ENCODE results near the gene LUZP2.

Gene LUZP2

DNA sequence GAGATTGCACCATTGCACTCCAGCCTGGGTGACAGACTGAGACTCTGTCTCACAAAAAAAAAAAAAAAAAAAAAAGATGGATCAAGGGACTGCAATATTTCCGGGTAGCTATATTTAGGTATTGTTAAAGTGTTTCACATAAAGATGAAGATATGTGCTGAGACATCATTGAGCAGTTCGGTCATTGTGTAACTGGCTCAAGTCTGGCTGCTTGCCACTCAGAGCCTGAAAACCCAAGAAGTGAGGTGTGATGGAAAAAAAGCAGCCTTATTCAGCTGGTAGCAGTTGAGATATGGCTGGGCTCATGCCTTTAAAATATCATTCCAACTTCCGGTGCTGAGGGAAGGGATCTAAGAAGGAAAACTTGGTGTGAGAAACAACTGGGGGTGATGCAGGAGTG, 46.9 kb downstream of the LUZP2 start:
- Histone ChIP-seq H3K4me3 (no peak overlapping the region), H3K27me3 (no peaks in the 10 kb centered on the region), H3K27ac (no peak overlapping the region), H4K20me1 (no peaks in the 10 kb centered on the region), H3K4me2 (no peak overlapping the region), H3K9ac (no peak overlapping the region), H3K9me3 (replicated peaks in 1 of 11) (no peaks in the 10 kb centered on the region), H3K36me3 (no peaks in the 10 kb centered on the region), H3K4me1 (no peaks in the 10 kb centered on the region)
- no peak for TF ChIP-seq Cebpa-rat (IDR thresholded peaks at IDR 0.05)

- H3K36me3 ChIP-seq, result no peaks in the 10 kb centered on the region
- H3K4me3 ChIP-seq, result no peak overlapping the region
- H3K9me3 ChIP-seq (replicated peaks in 1 of 11), result no peaks in the 10 kb centered on the region
- no peak overlapping the region for H3K27ac ChIP-seq
- no peaks in the 10 kb centered on the region for H4K20me1 ChIP-seq
- no peaks in the 10 kb centered on the region for H3K27me3 ChIP-seq
- no peak for TF ChIP-seq Cebpa-rat (IDR thresholded peaks at IDR 0.05)
- no peaks in the 10 kb centered on the region for H3K4me1 ChIP-seq
- no peak overlapping the region for H3K9ac ChIP-seq
- no peak overlapping the region for H3K4me2 ChIP-seq
Measured at GRCh38 chr11:24556693-24557092, 59.8 kb downstream of the LUZP2 start.

GRCh38 chr11:24559315-24559714, 62.5 kb downstream of the LUZP2 start:
- no peaks in the 10 kb centered on the region for H4K20me1 ChIP-seq
- no peaks in the 10 kb centered on the region for H3K27me3 ChIP-seq
- no peak overlapping the region for H3K9ac ChIP-seq
- no peak overlapping the region for H3K27ac ChIP-seq
- no peak overlapping the region for H3K4me2 ChIP-seq
- no peaks in the 10 kb centered on the region for H3K36me3 ChIP-seq
- H3K4me1 ChIP-seq, result no peaks in the 10 kb centered on the region
- no peaks in the 10 kb centered on the region for H3K9me3 ChIP-seq (replicated peaks in 1 of 11)
- no peak for TF ChIP-seq Cebpa-rat (IDR thresholded peaks at IDR 0.05)
- H3K4me3 ChIP-seq, result no peak overlapping the region

- Histone ChIP-seq H3K27ac (no peak overlapping the region), H3K4me1 (no peaks in the 10 kb centered on the region), H3K36me3 (no peaks in the 10 kb centered on the region), H3K27me3 (no peaks in the 10 kb centered on the region), H3K4me2 (no peak overlapping the region), H3K9me3 (replicated peaks in 1 of 11) (no peaks in the 10 kb centered on the region), H4K20me1 (no peaks in the 10 kb centered on the region), H3K9ac (no peak overlapping the region), H3K4me3 (no peak overlapping the region)
- TF ChIP-seq Cebpa-rat (IDR thresholded peaks at IDR 0.05), result no peak
Measured at GRCh38 chr11:24560324-24560723, 63.5 kb downstream of the LUZP2 start.

GRCh38 chr11:24567380-24567779, 70.5 kb downstream of the LUZP2 start:
- no peak overlapping the region for H3K4me3 ChIP-seq
- no peak overlapping the region for H3K27ac ChIP-seq
- H3K4me2 ChIP-seq, result no peak overlapping the region
- no peak for TF ChIP-seq Cebpa-rat (IDR thresholded peaks at IDR 0.05)
- H3K27me3 ChIP-seq, result no peaks in the 10 kb centered on the region
- H3K36me3 ChIP-seq, result no peaks in the 10 kb centered on the region
- H4K20me1 ChIP-seq, result no peaks in the 10 kb centered on the region
- no peak overlapping the region for H3K9ac ChIP-seq
- no peaks in the 10 kb centered on the region for H3K9me3 ChIP-seq (replicated peaks in 1 of 11)
- H3K4me1 ChIP-seq, result no peaks in the 10 kb centered on the region

DNA sequence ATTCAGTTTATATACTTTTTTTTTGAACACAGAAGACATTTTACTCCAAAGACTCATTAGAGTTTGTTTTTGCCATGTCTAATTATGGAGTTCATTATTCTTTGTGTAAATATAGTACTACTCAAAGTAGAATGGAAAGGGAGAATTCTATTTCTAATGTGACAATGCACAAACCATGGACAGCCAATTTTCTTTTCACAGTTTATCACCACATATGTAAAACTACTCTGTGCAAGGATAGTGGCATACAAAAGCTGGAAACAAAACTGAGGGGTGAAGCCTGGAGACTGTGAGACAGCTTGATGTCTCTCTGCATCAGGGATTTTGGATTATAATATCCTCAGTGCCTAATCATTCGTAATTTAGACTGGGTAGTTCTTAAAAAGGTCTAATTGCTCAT, 75.5 kb downstream of the LUZP2 start:
- H3K4me2 ChIP-seq, result no peak overlapping the region
- H3K36me3 ChIP-seq, result no peaks in the 10 kb centered on the region
- no peaks in the 10 kb centered on the region for H4K20me1 ChIP-seq
- H3K27ac ChIP-seq, result no peak overlapping the region
- H3K4me1 ChIP-seq, result no peaks in the 10 kb centered on the region
- TF ChIP-seq Cebpa-rat (IDR thresholded peaks at IDR 0.05), result no peak
- no peaks in the 10 kb centered on the region for H3K9me3 ChIP-seq (replicated peaks in 1 of 11)
- no peaks in the 10 kb centered on the region for H3K27me3 ChIP-seq
- H3K9ac ChIP-seq, result no peak overlapping the region
- H3K4me3 ChIP-seq, result no peak overlapping the region

DNA sequence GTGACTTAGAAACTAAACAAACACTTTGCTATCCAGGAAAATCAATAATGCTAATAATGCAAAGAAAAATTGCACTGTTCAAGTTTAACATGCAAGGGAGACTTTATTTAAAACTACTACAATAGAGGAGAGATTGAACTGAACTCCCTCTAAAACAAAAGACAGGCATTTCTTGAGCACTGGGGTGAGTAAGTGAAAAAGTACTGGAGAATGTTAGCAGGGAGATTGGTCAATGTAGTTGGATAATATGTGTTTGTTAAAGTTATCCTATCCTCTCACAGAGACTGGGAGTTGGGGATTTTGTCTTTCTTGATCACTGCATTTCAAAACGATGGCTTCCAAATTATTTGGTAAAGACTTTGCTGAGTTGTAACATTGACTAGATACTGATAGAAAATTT, 77.6 kb downstream of the LUZP2 start:
- Histone ChIP-seq H3K27ac (no peak overlapping the region), H3K36me3 (no peaks in the 10 kb centered on the region), H3K27me3 (no peaks in the 10 kb centered on the region), H3K9ac (no peak overlapping the region), H3K4me3 (no peak overlapping the region), H3K4me2 (no peak overlapping the region), H3K9me3 (replicated peaks in 1 of 11) (no peaks in the 10 kb centered on the region), H4K20me1 (no peaks in the 10 kb centered on the region), H3K4me1 (no peaks in the 10 kb centered on the region)
- no peak for TF ChIP-seq Cebpa-rat (IDR thresholded peaks at IDR 0.05)

- H3K9ac ChIP-seq, result no peak overlapping the region
- H3K9me3 ChIP-seq (replicated peaks in 1 of 11), result no peaks in the 10 kb centered on the region
- H3K4me2 ChIP-seq, result no peak overlapping the region
- no peak overlapping the region for H3K27ac ChIP-seq
- no peaks in the 10 kb centered on the region for H3K36me3 ChIP-seq
- H3K4me1 ChIP-seq, result no peaks in the 10 kb centered on the region
- no peak for TF ChIP-seq Cebpa-rat (IDR thresholded peaks at IDR 0.05)
- no peak overlapping the region for H3K4me3 ChIP-seq
- H4K20me1 ChIP-seq, result no peaks in the 10 kb centered on the region
- H3K27me3 ChIP-seq, result no peaks in the 10 kb centered on the region
Measured at GRCh38 chr11:24575392-24575791, 78.5 kb downstream of the LUZP2 start.

DNA sequence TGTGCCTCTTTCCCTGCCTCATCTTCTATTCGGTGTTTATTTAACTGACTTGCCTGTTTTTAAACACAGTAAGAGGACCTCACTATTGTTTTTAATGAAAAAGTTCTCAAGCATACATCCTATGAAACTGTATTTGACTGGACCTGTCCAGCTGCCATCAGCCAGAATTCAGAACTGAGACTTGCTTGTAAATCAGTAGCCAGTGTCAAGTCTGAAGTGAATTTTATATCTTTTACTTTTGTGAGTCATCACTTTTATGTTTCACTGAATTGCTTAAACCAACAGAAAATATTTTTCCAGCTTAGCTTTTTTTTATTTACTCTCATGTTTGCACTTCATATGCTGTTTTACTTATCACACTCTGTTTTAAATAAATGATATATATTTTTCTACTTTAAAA, 88.3 kb downstream of the LUZP2 start:
- Histone ChIP-seq H3K4me3 (no peak overlapping the region), H3K9me3 (replicated peaks in 1 of 11) (no peaks in the 10 kb centered on the region), H4K20me1 (no peaks in the 10 kb centered on the region), H3K27ac (no peak overlapping the region), H3K27me3 (no peaks in the 10 kb centered on the region), H3K9ac (no peak overlapping the region), H3K4me2 (no peak overlapping the region), H3K4me1 (no peaks in the 10 kb centered on the region), H3K36me3 (no peaks in the 10 kb centered on the region)
- TF ChIP-seq Cebpa-rat (IDR thresholded peaks at IDR 0.05), result no peak

GRCh38 chr11:24587635-24588034, 90.8 kb downstream of the LUZP2 start:
- no peak overlapping the region for H3K27ac ChIP-seq
- H4K20me1 ChIP-seq, result no peaks in the 10 kb centered on the region
- H3K4me2 ChIP-seq, result no peak overlapping the region
- H3K4me3 ChIP-seq, result no peak overlapping the region
- TF ChIP-seq Cebpa-rat (IDR thresholded peaks at IDR 0.05), result no peak
- H3K27me3 ChIP-seq, result no peaks in the 10 kb centered on the region
- H3K9me3 ChIP-seq (replicated peaks in 1 of 11), result no peaks in the 10 kb centered on the region
- no peaks in the 10 kb centered on the region for H3K4me1 ChIP-seq
- no peaks in the 10 kb centered on the region for H3K36me3 ChIP-seq
- no peak overlapping the region for H3K9ac ChIP-seq

GRCh38 chr11:24588081-24588480, 91.2 kb downstream of the LUZP2 start:
- H3K9me3 ChIP-seq (replicated peaks in 1 of 11), result no peaks in the 10 kb centered on the region
- no peak for TF ChIP-seq Cebpa-rat (IDR thresholded peaks at IDR 0.05)
- H3K4me2 ChIP-seq, result no peak overlapping the region
- H3K4me1 ChIP-seq, result no peaks in the 10 kb centered on the region
- H4K20me1 ChIP-seq, result no peaks in the 10 kb centered on the region
- no peaks in the 10 kb centered on the region for H3K36me3 ChIP-seq
- no peaks in the 10 kb centered on the region for H3K27me3 ChIP-seq
- H3K4me3 ChIP-seq, result no peak overlapping the region
- H3K9ac ChIP-seq, result no peak overlapping the region
- no peak overlapping the region for H3K27ac ChIP-seq

All from BLaER1 treated with 17β-estradiol and CSF1 and Interleukin-3, amounts not matched to agents 10 nM and 100 nM (cell line).